Breast epithelium (tissue), 3 donors: ENCODE measurements around the gene ZBTB14.

Source experiments
- CTCF ChIP-seq, 3 donors: fragments of 450-650 bp; IDR thresholded peaks; one replicate each; pipeline ENCODE4 v1.5.1; 2016 to 2017; ENCODE audit warnings: antibody characterized with exemption in 3 of 3, mild to moderate bottlenecking in 3 of 3, moderate library complexity in 3 of 3
- POLR2A ChIP-seq: fragments of 450-650 bp; IDR thresholded peaks from one replicate; pipeline ENCODE4 v1.6.1; 2016; ENCODE audit warnings: antibody characterized with exemption, mild to moderate bottlenecking, moderate library complexity

- peak; percentile 40 for TF ChIP-seq POLR2A
- no peak for TF ChIP-seq CTCF (IDR thresholded peaks at IDR 0.05)
Observed at GRCh38 chr18:5296706-5297320, 1.3 kb upstream of the ZBTB14 start.
